ENCODE data around the gene TEAD1.

TEAD1 gene

GRCh38 chr11:12854297-12854661, 180.1 kb downstream of the TEAD1 start:
- no peaks in the 10 kb centered on the region for H3K36me3 Mint-ChIP-seq (ENCODE audit: low read depth)
- H3K27me3 Mint-ChIP-seq = peaks cover 3% of the 10 kb centered on the region
- no peaks in the 10 kb centered on the region for H3K9me3 Mint-ChIP-seq
- intact Hi-C loops (cut with micrococcal nuclease) = no loop called here
- H3K4me3 Mint-ChIP-seq = no peak overlapping the region
- no peaks in the 10 kb centered on the region for H3K4me1 Mint-ChIP-seq (ENCODE audit: low read depth)
- H3K27ac Mint-ChIP-seq = no peak overlapping the region

GRCh38 chr11:12854829-12855228, 180.6 kb downstream of the TEAD1 start:
- intact Hi-C loops (cut with micrococcal nuclease) = no loop called here
- Mint-ChIP-seq H3K4me3 (no peak overlapping the region), H3K27ac (no peak overlapping the region), H3K9me3 (no peaks in the 10 kb centered on the region), H3K36me3 (ENCODE audit: low read depth) (no peaks in the 10 kb centered on the region), H3K4me1 (ENCODE audit: low read depth) (no peaks in the 10 kb centered on the region), H3K27me3 (peaks cover 5% of the 10 kb centered on the region)

GRCh38 chr11:12856338-12856737, 182.1 kb downstream of the TEAD1 start:
- Mint-ChIP-seq H3K27ac (no peak overlapping the region), H3K27me3 (peaks cover 8% of the 10 kb centered on the region), H3K36me3 (ENCODE audit: low read depth) (no peaks in the 10 kb centered on the region), H3K4me1 (ENCODE audit: low read depth) (peaks cover 5% of the 10 kb centered on the region), H3K9me3 (no peaks in the 10 kb centered on the region), H3K4me3 (no peak overlapping the region)
- intact Hi-C loops (cut with micrococcal nuclease) = no loop called here

- H3K27ac Mint-ChIP-seq = no peak overlapping the region
- no peaks in the 10 kb centered on the region for H3K36me3 Mint-ChIP-seq (ENCODE audit: low read depth)
- H3K4me1 Mint-ChIP-seq (ENCODE audit: low read depth) = peaks cover 5% of the 10 kb centered on the region
- peaks cover 6% of the 10 kb centered on the region for H3K27me3 Mint-ChIP-seq
- no peaks in the 10 kb centered on the region for H3K9me3 Mint-ChIP-seq
- intact Hi-C loops (cut with micrococcal nuclease) = no loop called here
- no peak overlapping the region for H3K4me3 Mint-ChIP-seq
Measured at GRCh38 chr11:12857572-12857971, 183.4 kb downstream of the TEAD1 start.

- peaks cover 30% of the 10 kb centered on the region for H3K27me3 Mint-ChIP-seq
- no peak overlapping the region for H3K4me3 Mint-ChIP-seq
- no peaks in the 10 kb centered on the region for H3K36me3 Mint-ChIP-seq (ENCODE audit: low read depth)
- no peaks in the 10 kb centered on the region for H3K9me3 Mint-ChIP-seq
- H3K27ac Mint-ChIP-seq = no peak overlapping the region
- peaks cover 5% of the 10 kb centered on the region for H3K4me1 Mint-ChIP-seq (ENCODE audit: low read depth)
- intact Hi-C loops (cut with micrococcal nuclease) = no loop called here
Measured at GRCh38 chr11:12859872-12860657, 185.8 kb downstream of the TEAD1 start.

- no peak overlapping the region for H3K27ac Mint-ChIP-seq
- H3K4me1 Mint-ChIP-seq (ENCODE audit: low read depth) = peaks cover 5% of the 10 kb centered on the region
- peaks cover 32% of the 10 kb centered on the region for H3K27me3 Mint-ChIP-seq
- H3K9me3 Mint-ChIP-seq = no peaks in the 10 kb centered on the region
- no peaks in the 10 kb centered on the region for H3K36me3 Mint-ChIP-seq (ENCODE audit: low read depth)
- H3K4me3 Mint-ChIP-seq = no peak overlapping the region
- intact Hi-C loops (cut with micrococcal nuclease) = no loop called here
Measured at GRCh38 chr11:12860827-12861226, 186.6 kb downstream of the TEAD1 start.

- no peak overlapping the region for H3K4me3 Mint-ChIP-seq
- H3K9me3 Mint-ChIP-seq = no peaks in the 10 kb centered on the region
- H3K4me1 Mint-ChIP-seq (ENCODE audit: low read depth) = peaks cover 5% of the 10 kb centered on the region
Measured at GRCh38 chr11:12862696-12863469, 188.7 kb downstream of the TEAD1 start.

GRCh38 chr11:12863605-12864121, 189.4 kb downstream of the TEAD1 start:
- intact Hi-C loops (cut with micrococcal nuclease) = no loop called here

More at GRCh38 chr11:12862696-12863469, 188.7 kb downstream of the TEAD1 start:
- intact Hi-C loops (cut with micrococcal nuclease) = no loop called here
- H3K27me3 Mint-ChIP-seq = peaks cover 38% of the 10 kb centered on the region
- H3K27ac Mint-ChIP-seq = no peak overlapping the region
- no peaks in the 10 kb centered on the region for H3K36me3 Mint-ChIP-seq (ENCODE audit: low read depth)

GRCh38 chr11:12864316-12865156, 190.3 kb downstream of the TEAD1 start:
- Mint-ChIP-seq H3K27ac (no peak overlapping the region), H3K4me1 (ENCODE audit: low read depth) (peaks cover 5% of the 10 kb centered on the region), H3K4me3 (no peak overlapping the region), H3K36me3 (ENCODE audit: low read depth) (no peaks in the 10 kb centered on the region), H3K9me3 (no peaks in the 10 kb centered on the region), H3K27me3 (peaks cover 38% of the 10 kb centered on the region)
- intact Hi-C loops (cut with micrococcal nuclease) = no loop called here

More at GRCh38 chr11:12863605-12864121, 189.4 kb downstream of the TEAD1 start:
- Mint-ChIP-seq H3K9me3 (no peaks in the 10 kb centered on the region), H3K4me3 (no peak overlapping the region), H3K27me3 (peaks cover 38% of the 10 kb centered on the region), H3K36me3 (ENCODE audit: low read depth) (no peaks in the 10 kb centered on the region), H3K27ac (no peak overlapping the region), H3K4me1 (ENCODE audit: low read depth) (peaks cover 5% of the 10 kb centered on the region)

GRCh38 chr11:12865863-12866595, 191.8 kb downstream of the TEAD1 start:
- Mint-ChIP-seq H3K9me3 (no peaks in the 10 kb centered on the region), H3K27ac (no peak overlapping the region), H3K36me3 (ENCODE audit: low read depth) (no peaks in the 10 kb centered on the region), H3K4me1 (ENCODE audit: low read depth) (no peaks in the 10 kb centered on the region), H3K4me3 (no peak overlapping the region), H3K27me3 (peaks cover 33% of the 10 kb centered on the region)
- intact Hi-C loops (cut with micrococcal nuclease) = no loop called here

GRCh38 chr11:12867531-12867930, 193.3 kb downstream of the TEAD1 start:
- Mint-ChIP-seq H3K4me1 (ENCODE audit: low read depth) (no peaks in the 10 kb centered on the region), H3K36me3 (ENCODE audit: low read depth) (no peaks in the 10 kb centered on the region), H3K4me3 (no peak overlapping the region), H3K27ac (no peak overlapping the region), H3K27me3 (peaks cover 33% of the 10 kb centered on the region), H3K9me3 (no peaks in the 10 kb centered on the region)
- intact Hi-C loops (cut with micrococcal nuclease) = no loop called here

- Mint-ChIP-seq H3K36me3 (ENCODE audit: low read depth) (no peaks in the 10 kb centered on the region), H3K9me3 (no peaks in the 10 kb centered on the region), H3K27me3 (peaks cover 23% of the 10 kb centered on the region), H3K27ac (no peak overlapping the region), H3K4me3 (no peak overlapping the region), H3K4me1 (ENCODE audit: low read depth) (no peaks in the 10 kb centered on the region)
- intact Hi-C loops (cut with micrococcal nuclease) = no loop called here
Measured at GRCh38 chr11:12868315-12869073, 194.3 kb downstream of the TEAD1 start.

- H3K9me3 Mint-ChIP-seq = no peaks in the 10 kb centered on the region
- H3K36me3 Mint-ChIP-seq (ENCODE audit: low read depth) = no peaks in the 10 kb centered on the region
- intact Hi-C loops (cut with micrococcal nuclease) = no loop called here
- H3K27ac Mint-ChIP-seq = no peak overlapping the region
- peaks cover 4% of the 10 kb centered on the region for H3K27me3 Mint-ChIP-seq
- H3K4me1 Mint-ChIP-seq (ENCODE audit: low read depth) = no peaks in the 10 kb centered on the region
- no peak overlapping the region for H3K4me3 Mint-ChIP-seq
Measured at GRCh38 chr11:12871241-12871640, 197.0 kb downstream of the TEAD1 start.

Data from dendritic cell treated with granulocyte-macrophage colony-stimulating factor and Interleukin-4, amounts not matched to agents 40 ng/mL and 50 ng/mL, for 4 days (primary cell).